WTC11 (cell line): ENCODE measurements around the gene TMTC2. TPM values are rescaled to one million over a fixed set of nuclear protein-coding genes. Genes with fewer than 3 reads are reported as not detected.

Source experiments
- ATAC-seq: fragments of 200-7000 bp; cut with Tn5 transposase; 2 replicates; pipeline ENCODE4 v1.10.0; 2021; ENCODE audit warnings: mild to moderate bottlenecking, moderate library complexity
- CTCF ChIA-PET: fragments of 300-600 bp; sonication (Branson Sonifier 250); formaldehyde crosslinking; loops from one replicate; lab custom pipeline; 2021; ENCODE audit warnings: antibody characterized with exemption; lab: Charles Lee
- POLR2A ChIA-PET: fragments of 350-600 bp; sonication (Branson Sonifier 250); formaldehyde crosslinking; loops from one replicate; lab custom pipeline; 2021; ENCODE audit warnings: antibody characterized with exemption; lab: Charles Lee
- DNase-seq: peaks from one replicate; pipeline ENCODE4 v3.0.0; 2021; ENCODE audit warnings: low spot score
- H3K27ac Mint-ChIP-seq: 2 replicates; pipeline ENCODE4 v1.8.0; 2021; ENCODE audit warnings: mixed read lengths
- H3K27me3 Mint-ChIP-seq: 2 replicates; pipeline ENCODE4 v1.8.0; 2021; ENCODE audit warnings: low read depth, mild to moderate bottlenecking, moderate library complexity, mixed read lengths
- H3K36me3 Mint-ChIP-seq: 2 replicates; pipeline ENCODE4 v1.8.0; 2021; ENCODE audit warnings: mixed read lengths
- H3K4me1 Mint-ChIP-seq: 2 replicates; pipeline ENCODE4 v1.8.0; 2022; ENCODE audit warnings: mixed read lengths
- H3K4me3 Mint-ChIP-seq: 2 replicates; pipeline ENCODE4 v1.8.0; 2021; ENCODE audit warnings: mild to moderate bottlenecking, moderate library complexity, mixed read lengths
- H3K9me3 Mint-ChIP-seq: 2 replicates; pipeline ENCODE4 v1.8.0; 2021; ENCODE audit warnings: mixed read lengths
- AR ChIP-seq: fragments of 250-450 bp; sonication (Bioruptor Pico); IDR thresholded peaks from 2 replicates; pipeline ENCODE4 v1.9.0; 2021; ENCODE audit warnings: mild to moderate bottlenecking
- ATF2 ChIP-seq: sonication (generic); formaldehyde crosslinking; IDR thresholded peaks from 2 replicates; pipeline ENCODE4 v1.8.1; 2022; ENCODE audit warnings: low read depth, missing genetic modification reagents, borderline replicate concordance
- CREM ChIP-seq: sonication (generic); formaldehyde crosslinking; IDR thresholded peaks from 2 replicates; pipeline ENCODE4 v1.8.1; 2022; ENCODE audit warnings: mild to moderate bottlenecking, missing genetic modification reagents, moderate library complexity
- CTCF ChIP-seq: fragments of 200-600 bp; IDR thresholded peaks from 2 replicates; pipeline ENCODE4 v1.8.0; 2022; ENCODE audit warnings: antibody characterized with exemption
- EMX1 ChIP-seq: fragments of 250-450 bp; sonication (Bioruptor Pico); IDR thresholded peaks from 2 replicates; pipeline ENCODE4 v1.8.0; 2021; ENCODE audit warnings: mild to moderate bottlenecking
- ERG ChIP-seq: fragments of 250-450 bp; sonication (Bioruptor Pico); IDR thresholded peaks from 2 replicates; pipeline ENCODE4 v1.8.0; 2021; ENCODE audit warnings: mild to moderate bottlenecking
- FOXK1 ChIP-seq: sonication (generic); formaldehyde crosslinking; IDR thresholded peaks from 2 replicates; pipeline ENCODE4 v1.8.0; 2022; ENCODE audit warnings: mild to moderate bottlenecking, moderate library complexity, missing genetic modification reagents
- FOXP4 ChIP-seq: sonication (generic); formaldehyde crosslinking; IDR thresholded peaks from 2 replicates; pipeline ENCODE4 v1.8.0; 2022; ENCODE audit warnings: mild to moderate bottlenecking, missing genetic modification reagents
- GRHL2 ChIP-seq: fragments of 250-450 bp; sonication (Bioruptor Pico); IDR thresholded peaks from 2 replicates; pipeline ENCODE4 v1.8.0; 2022; ENCODE audit warnings: mild to moderate bottlenecking, moderate library complexity; ENCODE audit not compliant: insufficient replicate concordance, severe bottlenecking
- KAT7 ChIP-seq: sonication (generic); formaldehyde crosslinking; IDR thresholded peaks from 2 replicates; pipeline ENCODE4 v1.8.1; 2023; ENCODE audit warnings: missing genetic modification reagents, mild to moderate bottlenecking, borderline replicate concordance
- MXD4 ChIP-seq: fragments of 250-450 bp; sonication (Bioruptor Pico); IDR thresholded peaks from 2 replicates; pipeline ENCODE4 v1.8.0; 2021; ENCODE audit warnings: mild to moderate bottlenecking, moderate library complexity, borderline replicate concordance
- OVOL2 ChIP-seq: fragments of 250-450 bp; sonication (Bioruptor Pico); IDR thresholded peaks from 2 replicates; pipeline ENCODE4 v1.9.0; 2021; ENCODE audit warnings: mild to moderate bottlenecking, borderline replicate concordance
- PRRX2 ChIP-seq: fragments of 250-450 bp; sonication (Bioruptor Pico); IDR thresholded peaks from 2 replicates; pipeline ENCODE4 v1.8.0; 2021; ENCODE audit warnings: mild to moderate bottlenecking
- RORB ChIP-seq: fragments of 250-450 bp; sonication (Bioruptor Pico); IDR thresholded peaks from 2 replicates; pipeline ENCODE4 v1.9.0; 2021; ENCODE audit warnings: mild to moderate bottlenecking
- USF1 ChIP-seq: sonication (generic); formaldehyde crosslinking; IDR thresholded peaks from 2 replicates; pipeline ENCODE4 v1.8.0; 2022; ENCODE audit warnings: mild to moderate bottlenecking, missing genetic modification reagents
- USF2 ChIP-seq: sonication (generic); formaldehyde crosslinking; IDR thresholded peaks from 2 replicates; pipeline ENCODE4 v1.8.1; 2023; ENCODE audit warnings: mild to moderate bottlenecking, missing genetic modification reagents, moderate library complexity
- ZNF232 ChIP-seq: sonication (generic); formaldehyde crosslinking; IDR thresholded peaks from 2 replicates; pipeline ENCODE4 v1.8.0; 2022; ENCODE audit warnings: mild to moderate bottlenecking, missing genetic modification reagents
- ZNF281 ChIP-seq: sonication (generic); formaldehyde crosslinking; IDR thresholded peaks from 2 replicates; pipeline ENCODE4 v1.8.0; 2023; ENCODE audit warnings: mild to moderate bottlenecking, missing genetic modification reagents
- total RNA-seq: library from RNA; stranded (reverse); gene quantifications from 3 replicates; pipeline ENCODE4 v1.2.3, GENCODE V29; 2021

TMTC2 gene
- total RNA-seq, 1 experiment from 2014 or later = 6.4 TPM

GRCh38 chr12:83040991-83041390 is 354.3 kb downstream of the TMTC2 start:
- H3K27ac Mint-ChIP-seq = peak overlapping the region; percentile 39; the same call in 1 of the 2 replicates
- no peak overlapping the region for H3K4me3 Mint-ChIP-seq
- peaks cover 20% of the 10 kb centered on the region for H3K4me1 Mint-ChIP-seq
- ChIA-PET POLR2A (no interaction called here), CTCF (interaction anchor here (0.6 kb wide), 1 partner anchor 131 kb away, joined by 3 read pairs; no protein-coding TSS in a partner anchor)
- ATAC-seq (no peak), DNase-seq (no peak)
- no peaks in the 10 kb centered on the region for H3K36me3 Mint-ChIP-seq
- no peaks in the 10 kb centered on the region for H3K9me3 Mint-ChIP-seq
- no peaks in the 10 kb centered on the region for H3K27me3 Mint-ChIP-seq
- TF ChIP-seq CREM (CRISPR knock-in tag) (no peak), FOXK1 (no peak), USF1 (CRISPR knock-in tag) (no peak), KAT7 (CRISPR knock-in tag) (no peak), ZNF232 (no peak), USF2 (no peak), AR (no peak), ERG (CRISPR knock-in tag) (no peak), ZNF281 (CRISPR knock-in tag) (no peak), PRRX2 (CRISPR knock-in tag) (no peak), EMX1 (CRISPR knock-in tag) (no peak), MXD4 (CRISPR knock-in tag) (no peak), GRHL2 (CRISPR knock-in tag) (no peak), ATF2 (CRISPR knock-in tag) (no peak), RORB (CRISPR knock-in tag) (no peak), FOXP4 (CRISPR knock-in tag) (no peak), OVOL2 (CRISPR knock-in tag) (no peak), CTCF (no peak)
